IMR-90 (cell line): ENCODE results near the gene ZMIZ1. TPM values are rescaled to one million over a fixed set of nuclear protein-coding genes. Genes with fewer than 3 reads are reported as not detected.

Experiments
- ATAC-seq: fragments of 200-7000 bp; cut with Tn5 transposase; 2 replicates; pipeline ENCODE4 v1.9.1; 2020; ENCODE audit warnings: low read depth, mild to moderate bottlenecking, moderate library complexity
- BruUV-seq: library from RNA; stranded (reverse); fragments of 400-500 nt; replicated peaks from 2 replicates; lab custom pipeline; 2021; lab: Mats Ljungman, UMichigan
- CTCF ChIA-PET: fragments of 300-600 bp; formaldehyde crosslinking; extraction: SDS; loops from one replicate; lab custom pipeline; 2021; ENCODE audit warnings: antibody characterized with exemption; lab: Yijun Ruan, JAX
- POLR2A ChIA-PET: fragments of 300-600 bp; sonication (Branson Sonifier 250); formaldehyde crosslinking; loops from one replicate; lab custom pipeline; 2022; ENCODE audit warnings: antibody characterized with exemption; ENCODE audit not compliant: unreplicated experiment; lab: Charles Lee
- DNase-seq: peaks from one replicate; pipeline ENCODE4 v3.0.0; 2013
- H2AFZ ChIP-seq: replicated peaks from 2 replicates; pipeline ENCODE3; 2013; ENCODE audit warnings: low read length, mild to moderate bottlenecking; ENCODE audit not compliant: poor library complexity
- H2AK5ac ChIP-seq: 2 replicates; pipeline ENCODE4 v1.6.1; 2013; ENCODE audit warnings: low read depth, low read length, inconsistent platforms
- H2AK9ac ChIP-seq: replicated peaks from 2 replicates; pipeline ENCODE3; 2013; ENCODE audit warnings: mild to moderate bottlenecking, low read depth, low read length, moderate library complexity; ENCODE audit not compliant: poor library complexity
- H2BK120ac ChIP-seq: 2 replicates; pipeline ENCODE4 v1.6.1; 2013; ENCODE audit warnings: low read depth, low read length, inconsistent platforms
- H2BK15ac ChIP-seq: 3 replicates; pipeline ENCODE4 v1.6.1; 2013; ENCODE audit warnings: low read depth, low read length, inconsistent platforms
- H2BK20ac ChIP-seq: 2 replicates; pipeline ENCODE4 v1.6.1; 2013; ENCODE audit warnings: low read depth, mild to moderate bottlenecking, inconsistent platforms, low read length, moderate library complexity
- H2BK5ac ChIP-seq: 2 replicates; pipeline ENCODE4 v1.6.1; 2013; ENCODE audit warnings: mild to moderate bottlenecking, low read depth, low read length, inconsistent platforms; ENCODE audit not compliant: poor library complexity, severe bottlenecking
- H3K14ac ChIP-seq: replicated peaks from 2 replicates; pipeline ENCODE4 v1.6.1; 2013; ENCODE audit warnings: low read depth, low read length, inconsistent platforms
- H3K18ac ChIP-seq: 2 replicates; pipeline ENCODE4 v1.6.1; 2013; ENCODE audit warnings: low read depth, low read length, control low read depth
- H3K23ac ChIP-seq: 2 replicates; pipeline ENCODE4 v1.6.1; 2013; ENCODE audit warnings: low read depth, low read length, inconsistent platforms
- H3K27ac ChIP-seq: 2 replicates; pipeline ENCODE4 v1.5.1; 2013; ENCODE audit warnings: mild to moderate bottlenecking, control low read depth, low read length; ENCODE audit not compliant: insufficient read depth
- H3K27me3 ChIP-seq: 2 replicates; pipeline ENCODE4 v1.6.1; 2013; ENCODE audit warnings: low read length; ENCODE audit not compliant: control insufficient read depth, insufficient read depth
- H3K36me3 ChIP-seq: 2 replicates; pipeline ENCODE4 v1.6.1; 2013; ENCODE audit warnings: low read length, mixed read lengths; ENCODE audit not compliant: control insufficient read depth, insufficient read depth
- H3K4ac ChIP-seq: 2 replicates; pipeline ENCODE4 v1.6.1; 2013; ENCODE audit warnings: low read depth, low read length, inconsistent platforms
- H3K4me1 ChIP-seq: 2 replicates; pipeline ENCODE4 v1.6.1; 2013; ENCODE audit warnings: low read length, mixed read lengths; ENCODE audit not compliant: control insufficient read depth, insufficient read depth
- H3K4me2 ChIP-seq: 2 replicates; pipeline ENCODE4 v1.6.1; 2013; ENCODE audit warnings: low read depth, mild to moderate bottlenecking, control low read depth, low read length, moderate library complexity
- H3K4me3 ChIP-seq: 2 replicates; pipeline ENCODE4 v1.5.1; 2013; ENCODE audit warnings: low read depth, mild to moderate bottlenecking, control low read depth, low read length, moderate library complexity; ENCODE audit not compliant: insufficient read depth
- H3K56ac ChIP-seq: 2 replicates; pipeline ENCODE4 v1.6.1; 2013; ENCODE audit warnings: low read length, inconsistent platforms; ENCODE audit not compliant: insufficient read depth; ENCODE audit errors: extremely low read depth
- H3K79me1 ChIP-seq, 2 experiments: 2 replicates each; pipeline ENCODE4 v1.6.1; 2013; ENCODE audit warnings: low read length in 2 of 2, inconsistent platforms in 1 of 2, low read depth in 1 of 2
- H3K9ac ChIP-seq: 2 replicates; pipeline ENCODE4 v1.6.1; 2013; ENCODE audit warnings: low read depth, low read length, control low read depth
- H3K9me1 ChIP-seq: 2 replicates; pipeline ENCODE4 v1.6.1; 2013; ENCODE audit warnings: low read length, inconsistent platforms; ENCODE audit not compliant: insufficient read depth
- H3K9me3 ChIP-seq: 2 replicates; pipeline ENCODE4 v1.6.1; 2013; ENCODE audit warnings: low read length; ENCODE audit not compliant: control insufficient read depth, insufficient read depth
- H4K20me1 ChIP-seq: 2 replicates; pipeline ENCODE4 v1.6.1; 2013; ENCODE audit warnings: low read length, inconsistent platforms; ENCODE audit not compliant: insufficient read depth
- H4K5ac ChIP-seq: 2 replicates; pipeline ENCODE4 v1.6.1; 2013; ENCODE audit warnings: mild to moderate bottlenecking, low read depth, low read length, control low read depth
- H4K8ac ChIP-seq, 2 experiments: 2 replicates each; pipeline ENCODE4 v1.6.1; 2013; ENCODE audit warnings: low read depth in 2 of 2, low read length in 2 of 2, control low read depth in 1 of 2, inconsistent platforms in 1 of 2
- H4K91ac ChIP-seq: 2 replicates; pipeline ENCODE4 v1.6.1; 2013; ENCODE audit warnings: low read depth, low read length, inconsistent platforms; ENCODE audit not compliant: insufficient read depth
- BHLHE40 ChIP-seq: fragments of 150-350 bp; IDR thresholded peaks from 2 replicates; pipeline ENCODE4 v1.6.1; 2016; ENCODE audit warnings: mild to moderate bottlenecking, low read depth, low read length
- CEBPB ChIP-seq: IDR thresholded peaks from 2 replicates; pipeline ENCODE4 v1.6.1; 2012; ENCODE audit warnings: low read depth, low read length, improper control_type of control experiment
- CHD1 ChIP-seq: IDR thresholded peaks from 2 replicates; pipeline ENCODE4 v1.6.1; 2012; ENCODE audit warnings: low read depth, low read length, improper control_type of control experiment
- FOS ChIP-seq: fragments of 150-350 bp; IDR thresholded peaks from 2 replicates; pipeline ENCODE4 v1.6.1; 2016; ENCODE audit warnings: low read depth, low read length
- MXI1 ChIP-seq: IDR thresholded peaks from 2 replicates; pipeline ENCODE4 v1.6.1; 2012; ENCODE audit warnings: low read depth, mild to moderate bottlenecking, low read length, moderate library complexity, borderline replicate concordance
- NFE2L2 ChIP-seq: fragments of 150-350 bp; IDR thresholded peaks from 2 replicates; pipeline ENCODE4 v1.6.1; 2016; ENCODE audit warnings: low read depth, mild to moderate bottlenecking, low read length
- RAD21 ChIP-seq: IDR thresholded peaks from 2 replicates; pipeline ENCODE4 v1.6.1; 2012; ENCODE audit warnings: low read length, improper control_type of control experiment
- WGBS, 2 experiments: methylation state at CpG; one replicate each; pipeline versions ENCODE4 v1.1.5 to v1.1.7; 2013; ENCODE audit warnings: missing lambda C conversion rate in 2 of 2; ENCODE audit not compliant: insufficient read length in 1 of 2; ENCODE audit errors: extremely low coverage in 2 of 2; 5-methylcytosine and 5-hydroxymethylcytosine counted together
- dilution Hi-C: fragments of 300-500 bp; cut with HindIII; formaldehyde crosslinking; loops from one replicate; pipeline ENCODE4 v1.14.3; 2018; ENCODE audit warnings: low sequenced_read_pairs; ENCODE audit not compliant: unreplicated experiment
- in situ Hi-C: fragments of 300-500 bp; cut with MboI; formaldehyde crosslinking; loops from 3 replicates; pipeline ENCODE4 v1.14.3; 2019; ENCODE audit warnings: low sequenced_read_pairs, inconsistent platforms, mixed read lengths
- intact Hi-C: fragments of 100-400 bp; cut with micrococcal nuclease; formaldehyde crosslinking; loops from 2 replicates; pipeline ENCODE4 v1.10.0; 2022
- polyA plus RNA-seq, 3 experiments: library from polyadenylated mRNA; depleted of rRNA; stranded (reverse); fragments of >200 nt; gene quantifications; 2 replicates each; pipeline ENCODE4 v1.2.3, GENCODE V29; 2012; ENCODE audit warnings: low replicate concordance in 1 of 3
- total RNA-seq: library from RNA; depleted of rRNA; stranded (reverse); fragments of >200 nt; gene quantifications from 2 replicates; pipeline ENCODE4 v1.2.3, GENCODE V29; 2012
- TF ChIP-seq, protein P1 (sequence below): fragments of 150-350 bp; IDR thresholded peaks from 2 replicates; pipeline ENCODE4 v1.6.1; 2016; ENCODE audit warnings: low read depth, mild to moderate bottlenecking, low read length, moderate library complexity, borderline replicate concordance
- TF ChIP-seq, protein P2 (sequence below): conservative IDR thresholded peaks from 2 replicates; pipeline ENCODE4 v1.5.1; 2012; ENCODE audit warnings: mild to moderate bottlenecking, low read depth, low read length, improper control_type of control experiment

The ZMIZ1 gene
- total and polyA plus RNA-seq, 2 of the 4 experiments (the other 2 are of a cell fraction) = 6.6 to 48.7 TPM

DNA sequence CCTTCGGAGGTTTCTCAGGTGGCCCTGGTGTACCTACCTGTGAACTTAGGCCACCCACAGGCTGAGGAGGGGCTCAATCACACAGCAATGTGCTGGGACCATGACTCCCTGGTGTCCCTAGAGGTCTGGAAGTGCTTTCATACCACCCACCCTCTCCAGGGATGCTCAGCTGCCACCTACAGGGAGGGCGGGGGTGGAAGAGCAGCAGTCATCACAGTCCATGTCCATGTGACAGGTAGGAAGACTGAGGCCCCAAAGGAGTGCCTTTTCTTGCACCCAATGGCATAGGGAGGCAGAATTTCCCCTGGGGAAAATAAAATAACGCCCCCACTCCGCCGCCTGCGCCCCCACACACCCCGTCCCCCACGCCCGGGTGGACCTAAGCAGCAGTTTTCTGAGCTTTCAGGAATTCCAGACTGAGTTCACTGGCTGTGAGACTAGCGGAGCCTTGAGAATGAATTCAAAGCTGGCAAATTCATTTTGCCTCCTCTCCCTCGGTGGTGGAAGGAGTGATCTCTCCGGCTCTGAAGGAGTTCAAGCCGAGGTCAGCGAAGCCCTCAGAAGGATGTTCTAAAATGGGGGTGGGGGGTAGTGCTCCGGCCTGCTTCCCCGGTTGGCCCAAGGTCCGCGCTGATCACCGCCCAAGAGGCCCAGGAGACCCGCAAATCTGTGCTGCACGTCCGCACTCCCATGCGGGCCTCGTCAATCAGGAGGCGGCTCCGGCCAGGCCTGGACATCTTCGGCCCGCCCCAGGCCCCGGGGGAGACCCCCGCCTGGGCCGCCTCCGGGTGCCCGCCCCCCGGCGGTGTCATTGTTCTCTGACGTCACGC lies 2.1 kb upstream of the ZMIZ1 start (continued):
- no peak for TF ChIP-seq BHLHE40

GRCh38 chr10:79067241-79068202 lies 1.2 kb upstream of the ZMIZ1 start:
- ChIA-PET CTCF (interaction anchor here (1.1 to 1.6 kb wide), 3 partner anchors 93 to 1020 kb away, joined by 3 to 5 read pairs (median 4); no protein-coding TSS in a partner anchor), POLR2A (interaction anchor here (0.6 to 1.2 kb wide), 4 partner anchors 70 to 179 kb away, joined by 3 to 14 read pairs (median 4); no protein-coding TSS in a partner anchor)
- ATAC-seq (peak; percentile 41), DNase-seq (peak; percentile 91)
- Histone ChIP-seq H3K4ac (peak overlapping the region; percentile 96), H3K56ac (peak overlapping the region; percentile 75), H3K9me1 (peaks cover 5% of the 10 kb centered on the region), H3K79me1 (peaks cover 0 to 29% of the 10 kb centered on the region in 2 experiments; a peak in 2 of 4 replicates), H4K5ac (peak overlapping the region; percentile 51; the same call in 1 of the 2 replicates), H3K14ac (peak overlapping the region; percentile 83), H2AK9ac (peak overlapping the region; percentile 92), H2BK20ac (peak overlapping the region; percentile 93), H3K4me3 (peak overlapping the region; percentile 99), H3K4me1 (peaks cover 10% of the 10 kb centered on the region), H3K27ac (peak overlapping the region; percentile 91), H2BK120ac (peak overlapping the region; percentile 91), H3K9me3 (no peaks in the 10 kb centered on the region), H2BK5ac (peak overlapping the region; percentile 84), H4K20me1 (peaks cover 26% of the 10 kb centered on the region), H3K27me3 (no peaks in the 10 kb centered on the region), H2AFZ (peak overlapping the region; percentile 97), H2AK5ac (peak overlapping the region; percentile 94), H3K18ac (peak overlapping the region; percentile 86), H3K23ac (peak overlapping the region; percentile 97), H4K91ac (peak overlapping the region; percentile 90), H3K36me3 (no peaks in the 10 kb centered on the region), H3K4me2 (peak overlapping the region; percentile 87), H3K9ac (peak overlapping the region; percentile 84), H4K8ac (peak overlapping the region; percentile 48 to 95; a peak in 3 of 4 replicates), H2BK15ac (peak overlapping the region; percentile 96)
- BruUV-seq = no TSS peak
- intact Hi-C loops = loop anchor here (1.0 to 10.0 kb wide), 8 partner anchors 93 to 765 kb away; no protein-coding TSS in a partner anchor
- in situ Hi-C loops = no loop called here
- dilution Hi-C loops = no loop called here
- 7% methylated on average over 28 of the region's 81 CpGs; no CpG with 5 or more reads in 1 of the 2 experiments for WGBS, 2 experiments
- TF ChIP-seq CHD1 = no peak
- no peak for TF ChIP-seq NFE2L2
- no peak for TF ChIP-seq CEBPB
- peak; percentile 27; the same call in 1 of the 2 replicates for TF ChIP-seq MXI1
- TF ChIP-seq, protein P1, sequence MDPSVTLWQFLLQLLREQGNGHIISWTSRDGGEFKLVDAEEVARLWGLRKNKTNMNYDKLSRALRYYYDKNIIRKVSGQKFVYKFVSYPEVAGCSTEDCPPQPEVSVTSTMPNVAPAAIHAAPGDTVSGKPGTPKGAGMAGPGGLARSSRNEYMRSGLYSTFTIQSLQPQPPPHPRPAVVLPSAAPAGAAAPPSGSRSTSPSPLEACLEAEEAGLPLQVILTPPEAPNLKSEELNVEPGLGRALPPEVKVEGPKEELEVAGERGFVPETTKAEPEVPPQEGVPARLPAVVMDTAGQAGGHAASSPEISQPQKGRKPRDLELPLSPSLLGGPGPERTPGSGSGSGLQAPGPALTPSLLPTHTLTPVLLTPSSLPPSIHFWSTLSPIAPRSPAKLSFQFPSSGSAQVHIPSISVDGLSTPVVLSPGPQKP = no peak
- TF ChIP-seq, protein P2, sequence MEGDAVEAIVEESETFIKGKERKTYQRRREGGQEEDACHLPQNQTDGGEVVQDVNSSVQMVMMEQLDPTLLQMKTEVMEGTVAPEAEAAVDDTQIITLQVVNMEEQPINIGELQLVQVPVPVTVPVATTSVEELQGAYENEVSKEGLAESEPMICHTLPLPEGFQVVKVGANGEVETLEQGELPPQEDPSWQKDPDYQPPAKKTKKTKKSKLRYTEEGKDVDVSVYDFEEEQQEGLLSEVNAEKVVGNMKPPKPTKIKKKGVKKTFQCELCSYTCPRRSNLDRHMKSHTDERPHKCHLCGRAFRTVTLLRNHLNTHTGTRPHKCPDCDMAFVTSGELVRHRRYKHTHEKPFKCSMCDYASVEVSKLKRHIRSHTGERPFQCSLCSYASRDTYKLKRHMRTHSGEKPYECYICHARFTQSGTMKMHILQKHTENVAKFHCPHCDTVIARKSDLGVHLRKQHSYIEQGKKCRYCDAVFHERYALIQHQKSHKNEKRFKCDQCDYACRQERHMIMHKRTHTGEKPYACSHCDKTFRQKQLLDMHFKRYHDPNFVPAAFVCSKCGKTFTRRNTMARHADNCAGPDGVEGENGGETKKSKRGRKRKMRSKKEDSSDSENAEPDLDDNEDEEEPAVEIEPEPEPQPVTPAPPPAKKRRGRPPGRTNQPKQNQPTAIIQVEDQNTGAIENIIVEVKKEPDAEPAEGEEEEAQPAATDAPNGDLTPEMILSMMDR = peak; percentile 44
- TF ChIP-seq FOS = no peak
- peak; percentile 39 for TF ChIP-seq RAD21
- peak; percentile 29; the same call in 1 of the 2 replicates for TF ChIP-seq BHLHE40
